GM12865 (cell line): Measurements from ENCODE around the gene IFNGR2.
A peak's percentile ranks its signal among the peaks of the same experiment; 100 is the strongest.

ENCODE experiments used
- DNase-seq: peaks from one replicate; pipeline ENCODE4 v3.0.0; 2010; ENCODE audit warnings: low read depth
- H3K4me3 ChIP-seq: 2 replicates; pipeline ENCODE4 v1.5.1; 2011; ENCODE audit warnings: mild to moderate bottlenecking, low read depth, low read length, control low read depth
- TF ChIP-seq, protein P1 (sequence below): IDR thresholded peaks from 2 replicates; pipeline ENCODE4 v1.5.1; 2011; ENCODE audit warnings: low read length, control low read depth, low read depth, inconsistent platforms; ENCODE audit not compliant: insufficient read depth; ENCODE audit errors: missing control alignments

IFNGR2 gene, protein sequence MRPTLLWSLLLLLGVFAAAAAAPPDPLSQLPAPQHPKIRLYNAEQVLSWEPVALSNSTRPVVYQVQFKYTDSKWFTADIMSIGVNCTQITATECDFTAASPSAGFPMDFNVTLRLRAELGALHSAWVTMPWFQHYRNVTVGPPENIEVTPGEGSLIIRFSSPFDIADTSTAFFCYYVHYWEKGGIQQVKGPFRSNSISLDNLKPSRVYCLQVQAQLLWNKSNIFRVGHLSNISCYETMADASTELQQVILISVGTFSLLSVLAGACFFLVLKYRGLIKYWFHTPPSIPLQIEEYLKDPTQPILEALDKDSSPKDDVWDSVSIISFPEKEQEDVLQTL

DNA sequence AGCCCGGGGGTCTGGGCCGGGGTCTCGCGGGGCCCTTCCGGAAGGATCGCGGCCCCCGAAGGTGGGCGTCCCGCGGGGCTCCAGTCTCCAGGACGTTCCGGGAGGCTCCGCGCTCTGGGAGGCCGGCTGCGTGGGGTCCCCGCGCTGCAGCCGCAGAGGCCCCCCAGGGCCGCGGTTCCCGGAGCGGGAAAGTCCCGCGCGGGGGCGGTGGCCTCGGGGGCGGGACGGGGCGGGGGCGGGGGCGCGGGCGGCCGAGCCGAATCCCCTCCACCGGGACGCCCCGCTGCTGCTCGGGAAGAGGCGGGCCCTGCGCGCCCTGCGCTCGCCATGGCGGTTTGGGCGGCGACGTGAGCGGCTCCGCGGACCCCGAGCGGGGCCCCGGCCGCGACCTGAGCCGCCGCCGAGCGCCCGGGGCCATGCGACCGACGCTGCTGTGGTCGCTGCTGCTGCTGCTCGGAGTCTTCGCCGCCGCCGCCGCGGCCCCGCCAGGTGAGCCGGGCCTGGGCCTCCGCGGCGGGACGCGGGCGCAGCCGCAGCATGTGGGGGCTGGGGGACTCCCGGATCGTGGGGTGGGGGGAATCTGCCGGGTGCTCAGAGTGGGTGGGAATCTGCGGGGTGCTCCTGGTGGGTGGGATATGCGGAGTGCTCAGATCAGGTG lies at the start of gene IFNGR2:
Gene IFNGR2, plus strand, starts transcription at position 286 of the 658 bp plus-strand sequence. Its CDS starts 131 bp downstream, at position 417.
- DNase-seq, result peak; percentile 76
- peak within 1 kb of the TSS; percentile 91 for H3K4me3 ChIP-seq
- TF ChIP-seq, protein P1, sequence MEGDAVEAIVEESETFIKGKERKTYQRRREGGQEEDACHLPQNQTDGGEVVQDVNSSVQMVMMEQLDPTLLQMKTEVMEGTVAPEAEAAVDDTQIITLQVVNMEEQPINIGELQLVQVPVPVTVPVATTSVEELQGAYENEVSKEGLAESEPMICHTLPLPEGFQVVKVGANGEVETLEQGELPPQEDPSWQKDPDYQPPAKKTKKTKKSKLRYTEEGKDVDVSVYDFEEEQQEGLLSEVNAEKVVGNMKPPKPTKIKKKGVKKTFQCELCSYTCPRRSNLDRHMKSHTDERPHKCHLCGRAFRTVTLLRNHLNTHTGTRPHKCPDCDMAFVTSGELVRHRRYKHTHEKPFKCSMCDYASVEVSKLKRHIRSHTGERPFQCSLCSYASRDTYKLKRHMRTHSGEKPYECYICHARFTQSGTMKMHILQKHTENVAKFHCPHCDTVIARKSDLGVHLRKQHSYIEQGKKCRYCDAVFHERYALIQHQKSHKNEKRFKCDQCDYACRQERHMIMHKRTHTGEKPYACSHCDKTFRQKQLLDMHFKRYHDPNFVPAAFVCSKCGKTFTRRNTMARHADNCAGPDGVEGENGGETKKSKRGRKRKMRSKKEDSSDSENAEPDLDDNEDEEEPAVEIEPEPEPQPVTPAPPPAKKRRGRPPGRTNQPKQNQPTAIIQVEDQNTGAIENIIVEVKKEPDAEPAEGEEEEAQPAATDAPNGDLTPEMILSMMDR, result no peak

DNA sequence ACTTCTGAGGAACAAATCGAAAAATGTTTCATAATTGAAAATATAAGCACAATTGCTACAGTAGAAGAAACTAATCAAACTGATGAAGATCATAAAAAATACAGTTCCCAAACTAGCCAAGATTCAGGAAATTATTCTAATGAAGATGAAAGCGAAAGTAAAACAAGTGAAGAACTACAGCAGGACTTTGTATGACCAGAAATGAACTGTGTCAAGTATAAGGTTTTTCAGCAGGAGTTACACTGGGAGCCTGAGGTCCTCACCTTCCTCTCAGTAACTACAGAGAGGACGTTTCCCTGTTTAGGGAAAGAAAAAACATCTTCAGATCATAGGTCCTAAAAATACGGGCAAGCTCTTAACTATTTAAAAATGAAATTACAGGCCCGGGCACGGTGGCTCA lies 47.9 kb upstream of the IFNGR2 start:
- DNase-seq, result no peak
- TF ChIP-seq, protein P1, result no peak
- H3K4me3 ChIP-seq, result no peak overlapping the region

DNA sequence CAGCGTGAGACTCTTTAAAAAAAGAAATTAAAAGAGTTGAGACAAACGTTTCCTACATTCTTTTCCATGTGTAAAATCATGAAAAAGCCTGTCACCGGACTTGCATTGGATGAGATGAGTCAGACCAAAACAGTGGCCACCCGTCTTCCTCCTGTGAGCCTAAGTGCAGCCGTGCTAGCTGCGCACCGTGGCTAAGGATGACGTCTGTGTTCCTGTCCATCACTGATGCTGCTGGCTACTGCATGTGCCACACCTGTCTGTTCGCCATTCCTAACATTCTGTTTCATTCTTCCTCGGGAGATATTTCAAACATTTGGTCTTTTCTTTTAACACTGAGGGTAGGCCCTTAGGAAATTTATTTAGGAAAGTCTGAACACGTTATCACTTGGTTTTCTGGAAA lies 47.2 kb upstream of the IFNGR2 start:
- TF ChIP-seq, protein P1, result no peak
- DNase-seq, result no peak
- no peak overlapping the region for H3K4me3 ChIP-seq

DNA sequence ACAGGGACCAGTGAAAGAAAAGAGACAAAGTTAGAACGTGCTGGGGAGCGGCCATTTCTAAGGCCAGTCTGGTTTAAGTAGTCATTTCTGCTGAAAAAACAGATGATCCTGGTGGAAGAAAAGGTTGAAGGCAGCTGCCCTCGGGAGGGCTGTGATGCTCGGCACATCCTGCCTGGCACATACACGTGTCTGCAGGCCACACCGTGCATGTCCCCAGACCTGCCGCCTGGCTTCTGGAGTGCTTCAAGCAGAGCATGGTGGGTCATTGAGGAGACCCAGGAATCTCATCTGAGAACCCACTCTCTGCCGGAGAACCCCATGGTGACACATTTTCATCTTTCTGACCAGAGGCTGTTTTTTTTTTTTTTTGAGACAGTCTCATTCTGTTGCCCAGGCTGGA lies 46.0 kb upstream of the IFNGR2 start:
- TF ChIP-seq, protein P1, result no peak
- H3K4me3 ChIP-seq, result no peak overlapping the region
- no peak for DNase-seq

DNA sequence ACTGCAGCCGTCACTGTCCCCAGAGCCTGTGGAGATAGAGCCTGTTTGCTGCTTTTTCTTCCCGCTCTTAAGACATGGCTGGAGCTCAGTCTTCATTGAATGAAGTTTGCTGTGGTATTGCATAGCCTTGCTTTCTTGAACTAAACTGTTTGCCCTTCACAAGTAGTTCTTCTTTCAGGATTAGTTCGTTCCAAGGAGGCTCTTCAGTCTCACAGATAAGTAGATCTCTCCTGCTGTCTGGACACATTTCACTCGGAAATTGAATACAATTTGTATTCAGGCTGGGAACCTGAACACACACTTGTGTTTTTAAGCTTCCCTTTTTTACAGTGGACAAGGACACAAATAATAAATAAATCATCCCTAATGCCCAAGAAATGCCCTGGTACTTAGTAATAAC lies 43.8 kb upstream of the IFNGR2 start:
- no peak for DNase-seq
- TF ChIP-seq, protein P1, result no peak

DNA sequence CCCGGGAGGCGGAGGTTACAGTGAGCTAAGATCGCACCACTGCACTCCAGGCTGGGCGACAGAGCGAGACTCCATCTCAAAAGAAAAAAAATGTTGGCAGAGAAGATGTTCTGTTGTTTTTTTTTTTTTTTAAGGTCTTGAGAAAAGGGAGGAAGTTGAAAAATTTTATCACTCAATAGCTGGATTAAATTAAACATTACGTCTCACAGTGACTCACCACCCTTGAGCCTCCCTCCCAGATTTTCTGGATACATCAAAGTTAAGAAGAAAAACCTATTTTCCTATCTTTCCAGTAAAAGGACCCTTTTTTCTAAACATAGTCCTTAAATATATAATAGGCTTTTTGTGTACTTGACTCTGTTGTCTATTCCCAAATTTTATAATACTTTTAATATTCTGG lies 42.9 kb upstream of the IFNGR2 start:
- no peak for DNase-seq
- no peak overlapping the region for H3K4me3 ChIP-seq
- TF ChIP-seq, protein P1, result no peak

More for the DNA sequence above, 43.8 kb upstream of the IFNGR2 start:
- no peak overlapping the region for H3K4me3 ChIP-seq
